ENCODE results near the gene XIAP.

DNA sequence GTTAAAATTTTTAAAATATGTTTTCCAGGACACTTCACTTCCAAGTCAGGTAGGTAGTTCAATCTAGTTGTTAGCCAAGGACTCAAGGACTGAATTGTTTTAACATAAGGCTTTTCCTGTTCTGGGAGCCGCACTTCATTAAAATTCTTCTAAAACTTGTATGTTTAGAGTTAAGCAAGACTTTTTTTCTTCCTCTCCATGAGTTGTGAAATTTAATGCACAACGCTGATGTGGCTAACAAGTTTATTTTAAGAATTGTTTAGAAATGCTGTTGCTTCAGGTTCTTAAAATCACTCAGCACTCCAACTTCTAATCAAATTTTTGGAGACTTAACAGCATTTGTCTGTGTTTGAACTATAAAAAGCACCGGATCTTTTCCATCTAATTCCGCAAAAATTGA is 49.7 kb downstream of the XIAP start:
- TF ChIP-seq, protein P1, sequence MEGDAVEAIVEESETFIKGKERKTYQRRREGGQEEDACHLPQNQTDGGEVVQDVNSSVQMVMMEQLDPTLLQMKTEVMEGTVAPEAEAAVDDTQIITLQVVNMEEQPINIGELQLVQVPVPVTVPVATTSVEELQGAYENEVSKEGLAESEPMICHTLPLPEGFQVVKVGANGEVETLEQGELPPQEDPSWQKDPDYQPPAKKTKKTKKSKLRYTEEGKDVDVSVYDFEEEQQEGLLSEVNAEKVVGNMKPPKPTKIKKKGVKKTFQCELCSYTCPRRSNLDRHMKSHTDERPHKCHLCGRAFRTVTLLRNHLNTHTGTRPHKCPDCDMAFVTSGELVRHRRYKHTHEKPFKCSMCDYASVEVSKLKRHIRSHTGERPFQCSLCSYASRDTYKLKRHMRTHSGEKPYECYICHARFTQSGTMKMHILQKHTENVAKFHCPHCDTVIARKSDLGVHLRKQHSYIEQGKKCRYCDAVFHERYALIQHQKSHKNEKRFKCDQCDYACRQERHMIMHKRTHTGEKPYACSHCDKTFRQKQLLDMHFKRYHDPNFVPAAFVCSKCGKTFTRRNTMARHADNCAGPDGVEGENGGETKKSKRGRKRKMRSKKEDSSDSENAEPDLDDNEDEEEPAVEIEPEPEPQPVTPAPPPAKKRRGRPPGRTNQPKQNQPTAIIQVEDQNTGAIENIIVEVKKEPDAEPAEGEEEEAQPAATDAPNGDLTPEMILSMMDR (conservative IDR thresholded peaks at IDR 0.05; ENCODE audit: low read length): no peak
- TF ChIP-seq EZH2phosphoT487 (IDR thresholded peaks at IDR 0.05; ENCODE audit: borderline replicate concordance): no peak

Data from Loucy (cell line).